ENCODE measurements around the gene OR5K3. TPM values are rescaled to one million over a fixed set of nuclear protein-coding genes. Genes with fewer than 3 reads are reported as not detected.

OR5K3 gene
- total RNA-seq, 1 donor from 2014 or later: not detected

- no peak for ATAC-seq
- intact Hi-C loops (cut with DNase I): no loop called here
- DNase-seq (ENCODE audit: missing footprints): no peak
Observed at GRCh38 chr3:98404010-98404409, 13.5 kb downstream of the OR5K3 start.

- ATAC-seq (no peak), DNase-seq (ENCODE audit: missing footprints) (no peak)
- intact Hi-C loops (cut with DNase I): no loop called here
Observed at GRCh38 chr3:98406034-98406433, 15.6 kb downstream of the OR5K3 start.

DNA sequence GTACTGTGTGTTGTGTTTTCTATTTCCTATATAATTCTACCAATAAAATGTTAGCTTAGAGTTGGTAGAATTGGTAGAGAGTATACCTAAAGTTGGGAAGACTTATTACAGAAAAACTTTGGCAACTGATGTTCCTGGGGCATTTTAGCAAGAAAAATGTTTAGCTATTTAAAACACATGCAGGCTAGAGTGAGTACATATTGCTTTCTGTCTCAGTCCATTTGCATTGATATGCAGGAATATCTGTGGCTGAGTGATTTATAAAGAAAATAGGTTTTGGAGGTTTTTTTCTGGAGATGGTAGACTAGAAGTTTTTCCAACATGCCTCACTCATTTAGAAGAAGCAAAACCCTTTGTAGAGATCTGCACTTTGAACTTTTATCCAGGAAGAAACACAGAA lies 42.1 kb downstream of the OR5K3 start:
- ATAC-seq: no peak
- no peak for DNase-seq (ENCODE audit: missing footprints)
- intact Hi-C loops (cut with DNase I): no loop called here

- DNase-seq (ENCODE audit: missing footprints) (no peak), ATAC-seq (no peak)
- intact Hi-C loops (cut with DNase I): no loop called here
Observed at GRCh38 chr3:98433764-98434163, 43.3 kb downstream of the OR5K3 start.

GRCh38 chr3:98434412-98434811 lies 43.9 kb downstream of the OR5K3 start:
- intact Hi-C loops (cut with DNase I): no loop called here
- ATAC-seq: no peak
- DNase-seq (ENCODE audit: missing footprints): no peak

GRCh38 chr3:98440283-98440682 lies 49.8 kb downstream of the OR5K3 start:
- ATAC-seq (no peak), DNase-seq (ENCODE audit: missing footprints) (no peak)
- intact Hi-C loops (cut with DNase I): no loop called here

Other genes starting within 250 kb of the OR5K3 start
- gene OR5H14, start 243.2 kb upstream of the OR5K3 start, total RNA-seq: not detected
- not detected for gene OR5H15, start 224.0 kb upstream of the OR5K3 start, total RNA-seq
- gene OR5H6, start 126.4 kb upstream of the OR5K3 start, total RNA-seq: not detected
- gene OR5H2, start 108.2 kb upstream of the OR5K3 start, total RNA-seq: not detected
- gene OR5K4, start 36.8 kb upstream of the OR5K3 start, total RNA-seq: not detected
- not detected for gene OR5K1, start 72.5 kb downstream of the OR5K3 start, total RNA-seq
- gene OR5K2, start 107.0 kb downstream of the OR5K3 start, total RNA-seq: not detected
- gene CLDND1, start 132.2 kb downstream of the OR5K3 start, total RNA-seq: 67.1 TPM
- gene GPR15, start 141.3 kb downstream of the OR5K3 start, total RNA-seq: not detected
- gene CPOX, start 202.9 kb downstream of the OR5K3 start, total RNA-seq: 11.8 TPM

Data from Right ventricle myocardium inferior (tissue), 1 donor.